Stimulated activated CD4-positive, alpha-beta T cell treated with anti-CD3 and anti-CD28 coated beads, Interleukin-1b, Interleukin-23, amount 100 ng/mL, for 48 hours (primary cell): ENCODE data around the gene GOLGA8R.
"Not testable (repeated sequence)": the region's sequence is repeated elsewhere in the genome, so short reads cannot be mapped to it uniquely, and the experiment has no call there.

Experiments used
- DNase-seq: peaks from one replicate; pipeline ENCODE4 v3.0.0-alpha.2; 2020

Gene GOLGA8R

DNA sequence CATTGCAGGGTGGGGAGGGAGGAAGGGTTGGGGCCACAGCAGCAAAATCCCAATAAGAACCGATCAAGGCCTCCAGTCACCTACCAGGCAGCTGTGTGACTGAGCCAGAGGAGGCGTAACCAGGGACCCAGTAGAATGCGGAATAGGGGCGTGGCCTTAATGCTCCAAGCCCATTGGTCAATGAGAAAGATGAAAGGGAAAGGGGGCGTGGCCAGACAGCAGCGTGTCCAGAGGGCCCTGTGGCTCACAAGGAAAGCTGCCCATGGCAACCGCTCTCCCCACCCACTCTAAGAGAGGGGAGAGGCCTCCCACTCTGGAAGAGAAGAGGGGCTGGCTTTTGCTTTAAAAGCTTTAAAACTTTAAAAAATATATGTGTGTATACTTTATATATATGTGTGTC is at the start of gene GOLGA8R:
TSS of gene GOLGA8R (minus strand) at position 101 of the 400 bp plus-strand sequence. CDS start at position 3, 98 bp downstream.
- DNase-seq = not testable (repeated sequence)

DNA sequence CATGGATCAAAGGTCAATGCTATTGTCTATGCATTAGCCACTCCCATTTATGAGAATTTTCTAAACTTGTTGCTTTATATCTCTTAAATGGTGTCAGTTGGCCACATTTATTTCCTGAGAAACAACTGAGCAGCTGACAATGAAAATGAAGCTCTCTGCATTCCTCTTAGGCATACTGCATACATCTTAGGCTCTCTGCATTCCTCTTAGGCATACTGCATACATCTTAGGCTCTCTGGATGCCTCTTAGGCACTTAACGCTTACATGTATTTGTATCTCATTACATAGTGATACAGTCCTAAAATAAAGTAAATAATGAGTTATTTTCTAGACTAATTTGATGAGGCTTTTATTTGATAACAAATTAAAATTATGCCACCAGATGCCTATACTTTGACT is 49.8 kb upstream of the GOLGA8R start:
- not testable (repeated sequence) for DNase-seq

- not testable (repeated sequence) for DNase-seq
Observed at GRCh38 chr15:30462176-30462575, 48.1 kb upstream of the GOLGA8R start.

GRCh38 chr15:30452702-30453101 is 38.6 kb upstream of the GOLGA8R start:
- not testable (repeated sequence) for DNase-seq

- not testable (repeated sequence) for DNase-seq
Observed at GRCh38 chr15:30438348-30438747, 24.3 kb upstream of the GOLGA8R start.

- not testable (repeated sequence) for DNase-seq
Observed at GRCh38 chr15:30435878-30436277, 21.8 kb upstream of the GOLGA8R start.

GRCh38 chr15:30420723-30421122 is 6.7 kb upstream of the GOLGA8R start:
- DNase-seq = not testable (repeated sequence)

DNA sequence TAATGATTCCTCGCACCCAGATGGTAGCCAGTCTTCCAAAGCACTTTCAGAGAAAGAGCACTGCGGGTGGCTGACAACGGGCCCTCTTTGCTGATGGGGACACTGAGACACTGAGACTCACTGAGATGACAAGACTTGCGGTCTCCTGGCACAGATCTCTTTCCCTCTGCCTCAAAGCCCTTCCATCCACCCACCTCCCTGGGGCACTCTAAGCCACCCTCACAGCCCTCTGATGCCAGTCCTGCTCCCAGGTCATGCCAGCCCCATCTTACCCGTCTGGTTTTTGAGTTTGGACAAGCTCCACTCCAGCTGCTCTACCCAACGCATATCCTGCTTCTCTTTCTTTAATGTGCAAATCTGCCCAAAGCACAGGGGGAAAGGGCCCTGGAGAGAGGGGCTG is 6.4 kb downstream of the GOLGA8R start:
- not testable (repeated sequence) for DNase-seq

GRCh38 chr15:30398988-30399387 is 15.1 kb downstream of the GOLGA8R start:
- DNase-seq = peak; percentile 47

DNA sequence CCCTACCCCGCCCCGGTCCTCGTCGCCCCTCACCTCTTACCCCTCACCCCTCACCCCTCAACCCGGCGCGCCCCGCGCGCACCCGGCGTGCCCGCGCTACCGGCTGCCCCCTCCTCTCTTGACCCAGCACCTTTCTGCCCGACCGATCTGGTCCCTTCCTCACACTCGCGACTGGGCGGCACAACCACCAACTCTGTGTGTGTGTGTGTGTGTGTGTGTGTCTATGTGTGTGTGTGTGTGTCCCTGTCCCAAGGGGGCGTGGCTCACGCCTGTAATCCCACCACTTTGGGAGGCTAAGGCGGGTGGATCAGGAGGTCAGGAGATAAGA is 20.4 kb downstream of the GOLGA8R start:
- not testable (repeated sequence) for DNase-seq

DNA sequence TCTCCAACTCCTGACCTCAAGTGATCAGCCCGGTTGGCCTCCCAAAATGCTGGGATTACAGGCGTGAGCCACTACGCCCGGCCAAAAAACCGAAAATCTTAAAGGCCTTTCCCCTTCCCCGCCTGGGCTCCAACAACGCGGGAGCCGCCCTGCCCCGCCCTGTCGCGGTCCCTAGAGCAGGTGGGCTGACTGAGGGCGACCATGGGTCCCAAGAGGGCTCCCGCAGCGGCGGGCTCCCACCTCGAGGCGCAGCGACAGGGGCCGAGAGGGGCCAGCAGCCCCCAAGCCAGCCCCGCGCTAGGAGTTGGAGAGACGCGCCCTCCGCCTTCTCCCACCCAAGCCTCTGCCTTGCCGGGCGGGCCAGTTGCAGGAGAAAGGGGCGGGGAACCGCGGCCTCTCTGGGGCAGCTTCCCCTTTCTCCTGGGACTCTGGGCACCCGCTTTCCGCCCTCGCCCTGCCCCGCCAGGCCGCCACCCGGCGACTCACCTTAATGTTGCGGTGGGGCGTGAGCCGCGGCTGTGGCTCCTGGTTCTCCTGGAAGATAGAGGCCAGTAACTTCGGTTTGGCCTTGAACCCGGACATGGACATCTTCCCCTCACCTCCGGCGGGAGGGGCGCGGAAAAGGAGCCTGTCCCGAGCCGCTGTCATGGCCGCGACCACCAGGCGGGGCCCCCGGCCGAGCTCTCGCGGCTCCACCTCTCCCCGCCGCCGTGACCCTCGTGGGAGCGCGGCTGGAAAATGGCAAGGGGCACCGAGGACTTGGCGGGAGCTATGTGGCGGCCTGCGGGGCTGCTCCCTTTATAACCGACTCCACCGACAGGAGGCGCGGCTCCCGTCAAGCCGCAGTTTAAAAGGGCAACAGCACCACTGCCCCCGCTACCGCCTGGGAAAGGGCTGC is 21.0 kb downstream of the GOLGA8R start, which contains the start of gene CHRFAM7A:
TSS of gene CHRFAM7A (minus strand) at position 775 of the 898 bp plus-strand sequence. CDS start 10,189 bp downstream, outside the sequence.
- DNase-seq = not testable (repeated sequence)

DNA sequence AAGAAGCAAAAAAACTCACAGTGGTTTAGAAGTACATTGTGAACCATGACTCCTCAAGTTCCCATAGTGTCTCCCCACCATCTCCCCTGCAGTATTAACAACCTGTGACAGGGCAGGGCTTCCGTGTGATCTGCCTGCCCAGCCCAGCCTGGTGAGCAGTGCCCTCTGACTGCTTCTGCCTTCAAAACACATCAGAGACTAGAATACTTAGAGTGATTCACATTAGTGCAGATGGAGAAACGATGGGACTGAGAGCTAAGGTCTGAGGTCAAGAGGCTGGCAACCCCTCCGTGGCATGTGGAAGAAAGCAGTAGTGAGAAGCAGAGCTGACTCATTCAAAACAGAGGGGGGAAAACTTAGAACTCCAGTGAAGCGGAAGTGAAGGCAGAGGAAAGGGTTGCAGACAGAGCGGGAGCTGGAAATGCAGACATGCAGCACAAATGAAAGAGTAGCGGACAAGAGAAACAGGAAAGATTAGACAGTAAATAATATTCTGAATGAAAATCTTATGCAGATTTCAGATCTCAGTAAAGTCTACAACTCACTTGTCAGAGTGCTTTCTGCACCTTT is 27.7 kb downstream of the GOLGA8R start:
- DNase-seq = not testable (repeated sequence)

- not testable (repeated sequence) for DNase-seq
Observed at GRCh38 chr15:30377082-30377413, 37.0 kb downstream of the GOLGA8R start.

DNA sequence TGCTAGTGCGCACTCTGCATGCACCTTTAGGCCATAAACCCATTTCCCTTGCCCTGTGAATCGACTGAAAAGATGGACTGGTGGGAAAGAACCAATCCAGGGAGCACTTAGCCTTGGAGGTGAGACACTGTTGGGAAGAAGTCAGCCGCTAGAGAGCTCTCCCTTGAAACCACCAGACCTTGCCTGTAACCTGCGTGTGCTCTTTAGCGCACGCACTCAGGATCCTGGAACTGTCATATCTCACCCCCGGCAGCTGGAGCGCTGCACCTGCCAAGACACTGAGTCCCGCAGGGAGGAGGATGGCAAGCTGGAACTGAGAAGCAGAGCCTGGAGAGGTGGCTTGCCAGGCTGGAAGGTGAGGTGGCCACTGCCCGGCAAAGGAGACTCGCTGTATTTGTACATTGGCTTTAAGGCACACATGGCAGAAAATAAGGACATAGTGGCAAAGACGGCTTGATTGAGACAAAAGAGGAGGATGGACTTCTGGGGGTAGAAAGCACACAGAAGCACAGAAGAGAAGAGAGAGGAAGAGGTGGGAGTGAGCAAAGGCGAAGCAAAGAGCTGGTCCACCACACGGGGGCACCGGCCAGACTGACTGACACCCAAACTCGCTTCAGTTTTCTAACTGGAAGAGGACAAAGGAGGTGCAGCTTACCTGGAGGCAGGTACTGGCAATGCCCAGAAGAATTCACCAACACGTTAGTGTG is 37.5 kb downstream of the GOLGA8R start:
- not testable (repeated sequence) for DNase-seq

- DNase-seq = not testable (repeated sequence)
Observed at GRCh38 chr15:30375872-30376271, 38.2 kb downstream of the GOLGA8R start.

- DNase-seq = not testable (repeated sequence)
Observed at GRCh38 chr15:30374862-30375261, 39.2 kb downstream of the GOLGA8R start.

DNA sequence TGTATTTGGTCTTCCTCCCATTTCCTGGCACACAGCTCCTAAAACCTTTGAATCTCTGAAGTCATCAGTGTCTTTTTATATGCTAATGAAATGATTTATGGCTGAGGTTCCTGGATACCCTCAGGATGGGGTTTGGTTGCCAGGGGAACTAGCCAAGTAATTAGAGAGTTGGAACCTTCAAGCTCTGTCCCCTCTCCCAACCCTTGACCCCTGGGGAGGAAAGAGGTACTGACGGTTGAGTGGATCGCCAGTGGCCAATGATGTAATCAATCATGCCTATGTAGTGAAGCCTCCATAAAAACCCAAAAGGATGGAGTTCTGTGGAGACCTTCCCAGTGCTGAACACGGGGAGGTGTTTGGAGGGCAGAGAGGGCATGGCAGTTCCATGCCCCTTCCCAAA is 45.8 kb downstream of the GOLGA8R start:
- not testable (repeated sequence) for DNase-seq

- DNase-seq = not testable (repeated sequence)
Observed at GRCh38 chr15:30367246-30367645, 46.8 kb downstream of the GOLGA8R start.

DNA sequence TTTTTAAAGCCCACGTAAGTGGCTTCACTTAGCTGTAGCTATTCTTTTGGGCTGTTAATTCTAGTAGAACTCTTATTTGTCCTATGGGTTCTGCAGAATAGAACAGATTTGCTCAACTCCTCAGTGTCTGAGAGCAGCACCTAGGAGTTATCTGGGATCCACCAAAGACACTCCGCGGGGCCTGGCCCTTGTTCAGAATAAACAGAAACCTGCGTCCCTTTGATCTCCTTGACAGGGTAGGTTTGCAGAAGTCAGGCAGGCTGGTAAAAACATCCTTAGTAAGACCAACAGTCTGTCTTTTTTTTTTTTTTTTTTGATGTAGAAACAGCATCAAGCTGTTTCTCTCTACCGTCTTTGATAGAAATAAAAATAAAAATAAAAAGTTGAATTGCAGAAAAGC is 52.7 kb downstream of the GOLGA8R start:
- not testable (repeated sequence) for DNase-seq

DNA sequence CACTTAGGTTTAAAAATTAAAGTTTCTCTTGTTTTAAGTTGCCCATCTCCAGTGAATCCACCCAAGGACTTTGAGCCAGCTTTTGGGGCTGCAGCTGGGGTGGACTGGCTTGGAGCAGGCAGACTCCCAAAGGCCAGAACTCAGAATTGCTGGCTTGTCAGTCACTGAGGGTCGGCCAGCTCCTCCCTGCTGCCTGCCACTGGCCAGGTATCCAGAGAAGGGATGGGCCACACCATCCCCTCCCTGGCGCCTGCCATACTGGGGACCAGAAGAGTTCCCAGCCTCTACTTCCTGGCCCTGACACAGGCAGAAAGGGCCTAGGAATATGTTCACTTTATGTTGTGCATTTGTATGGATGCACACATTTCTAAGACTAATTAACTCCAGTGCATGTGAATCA is 53.1 kb downstream of the GOLGA8R start:
- DNase-seq = not testable (repeated sequence)

DNA sequence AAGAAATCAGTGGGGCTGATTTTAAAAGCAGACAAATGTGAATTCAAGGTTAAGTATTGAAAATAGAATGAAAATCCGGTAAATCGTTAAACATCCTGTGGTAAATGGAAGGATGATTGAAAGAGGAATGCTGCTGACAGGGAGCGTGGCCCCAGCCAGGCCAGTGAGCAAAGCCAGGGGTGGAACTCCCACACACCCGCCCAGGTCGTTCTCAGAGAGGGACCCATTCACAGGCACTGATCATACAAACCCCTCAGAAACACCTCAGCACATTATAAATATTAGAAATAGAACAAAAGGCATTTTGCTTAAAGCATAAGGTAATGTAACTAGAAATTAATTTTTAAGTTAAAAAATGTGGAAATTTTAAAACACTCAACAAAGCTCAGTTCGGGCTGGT is 59.0 kb downstream of the GOLGA8R start:
- DNase-seq = not testable (repeated sequence)
